CD1c-positive myeloid dendritic cell (primary cell): Measurements from ENCODE around the gene EPS15.

Experiments
- DNase-seq: peaks from one replicate; pipeline ENCODE4 v3.0.0-alpha.2; 2016; ENCODE audit errors: extremely low spot score

Gene EPS15

GRCh38 chr1:51381964-51382363 is 137.1 kb downstream of the EPS15 start:
- no peak for DNase-seq

GRCh38 chr1:51380936-51381335 is 138.1 kb downstream of the EPS15 start:
- DNase-seq = no peak

GRCh38 chr1:51378871-51379270 is 140.2 kb downstream of the EPS15 start:
- no peak for DNase-seq

GRCh38 chr1:51373898-51374297 is 145.2 kb downstream of the EPS15 start:
- DNase-seq = no peak

- no peak for DNase-seq
Measured at GRCh38 chr1:51372561-51372960, 146.5 kb downstream of the EPS15 start.

- DNase-seq = no peak
Measured at GRCh38 chr1:51369171-51369570, 149.9 kb downstream of the EPS15 start.

- DNase-seq = no peak
Measured at GRCh38 chr1:51365774-51366173, 153.3 kb downstream of the EPS15 start.

GRCh38 chr1:51359879-51360278 is 159.2 kb downstream of the EPS15 start:
- DNase-seq = no peak

GRCh38 chr1:51355382-51355781 is 163.7 kb downstream of the EPS15 start:
- no peak for DNase-seq

GRCh38 chr1:51354416-51354815 is 164.7 kb downstream of the EPS15 start:
- no peak for DNase-seq

GRCh38 chr1:51351907-51352306 is 167.2 kb downstream of the EPS15 start:
- no peak for DNase-seq

GRCh38 chr1:51349862-51350261 is 169.2 kb downstream of the EPS15 start:
- no peak for DNase-seq

GRCh38 chr1:51348147-51348527 is 170.9 kb downstream of the EPS15 start:
- DNase-seq = no peak

GRCh38 chr1:51347398-51348146 is 171.5 kb downstream of the EPS15 start:
- no peak for DNase-seq

- DNase-seq = no peak
Measured at GRCh38 chr1:51346086-51346942, 172.8 kb downstream of the EPS15 start.

GRCh38 chr1:51345300-51345687 is 173.8 kb downstream of the EPS15 start:
- DNase-seq = no peak

- DNase-seq = no peak
Measured at GRCh38 chr1:51344602-51345299, 174.3 kb downstream of the EPS15 start.

- no peak for DNase-seq
Measured at GRCh38 chr1:51344276-51344601, 174.8 kb downstream of the EPS15 start.

- no peak for DNase-seq
Measured at GRCh38 chr1:51343624-51344023, 175.4 kb downstream of the EPS15 start.

- no peak for DNase-seq
Measured at GRCh38 chr1:51342591-51343206, 176.4 kb downstream of the EPS15 start.

- no peak for DNase-seq
Measured at GRCh38 chr1:51341876-51342496, 177.1 kb downstream of the EPS15 start.

- DNase-seq = no peak
Measured at GRCh38 chr1:51340380-51340779, 178.7 kb downstream of the EPS15 start.
